NCI-H2107 (cell line): ENCODE data around the gene HMG20A.
A peak's percentile ranks its signal among the peaks of the same experiment; 100 is the strongest.

ENCODE experiments used
- DNase-seq: peaks from one replicate; lab custom pipeline; 2025; lab: John Stamatoyannopoulos, UW

Gene HMG20A

DNA sequence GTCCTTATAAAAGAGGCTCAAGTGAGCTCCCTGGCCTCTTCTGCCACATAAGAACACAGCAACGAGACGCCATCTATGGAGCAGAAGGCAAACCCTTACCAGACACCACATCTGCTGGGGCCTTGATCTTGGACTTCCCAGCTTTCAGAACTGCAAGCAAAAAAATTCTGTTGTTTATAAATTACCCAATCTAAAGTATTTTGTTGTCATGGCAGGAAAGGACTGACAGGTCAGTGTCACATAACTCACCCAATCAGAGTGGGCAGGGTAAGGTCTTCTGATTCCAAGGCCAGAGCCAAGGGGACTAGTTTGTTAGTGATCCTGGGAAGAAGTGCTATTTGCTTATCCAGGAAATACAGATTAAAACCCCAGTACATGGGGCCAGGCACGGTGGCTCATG is 98.9 kb downstream of the HMG20A start:
- DNase-seq: no peak

DNA sequence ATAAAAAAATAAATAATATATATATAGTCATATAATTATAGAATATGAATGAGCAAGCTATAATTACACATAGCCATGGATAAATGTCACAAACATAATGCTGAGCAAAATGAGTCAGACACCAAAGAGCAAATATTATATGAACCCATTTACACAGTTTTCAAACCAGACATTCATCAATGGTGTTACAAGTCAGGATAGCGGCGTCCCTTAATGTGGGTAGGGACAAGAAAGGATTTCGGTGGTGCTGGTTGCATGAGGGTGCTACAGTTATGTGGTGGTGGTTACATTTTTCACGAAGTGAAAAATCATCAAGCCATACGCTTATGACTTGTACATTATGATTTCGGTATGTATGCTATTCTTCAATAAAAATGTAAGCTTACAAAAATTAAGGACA is 100.5 kb downstream of the HMG20A start:
- DNase-seq: no peak

DNA sequence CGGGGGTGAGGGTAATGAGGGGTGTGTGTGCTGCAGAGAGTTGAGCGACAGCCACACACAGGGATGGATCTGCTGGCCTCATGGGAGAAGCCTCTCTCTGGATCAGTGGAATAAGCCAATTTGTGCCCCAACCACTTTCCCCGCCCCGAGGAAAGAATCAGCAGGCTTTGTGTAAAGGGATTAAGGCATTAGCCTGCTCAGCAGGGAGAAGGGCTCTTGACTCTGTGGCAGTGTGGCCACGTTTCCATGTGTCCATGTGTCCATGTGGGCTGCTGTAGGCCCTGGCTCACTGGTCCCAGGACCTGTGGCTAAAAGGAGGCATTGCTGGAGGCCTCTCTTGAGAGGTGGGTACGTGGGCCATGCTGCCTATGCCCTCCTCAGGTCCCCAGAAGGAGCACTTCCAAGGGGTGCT is 104.7 kb downstream of the HMG20A start:
- DNase-seq: no peak

DNA sequence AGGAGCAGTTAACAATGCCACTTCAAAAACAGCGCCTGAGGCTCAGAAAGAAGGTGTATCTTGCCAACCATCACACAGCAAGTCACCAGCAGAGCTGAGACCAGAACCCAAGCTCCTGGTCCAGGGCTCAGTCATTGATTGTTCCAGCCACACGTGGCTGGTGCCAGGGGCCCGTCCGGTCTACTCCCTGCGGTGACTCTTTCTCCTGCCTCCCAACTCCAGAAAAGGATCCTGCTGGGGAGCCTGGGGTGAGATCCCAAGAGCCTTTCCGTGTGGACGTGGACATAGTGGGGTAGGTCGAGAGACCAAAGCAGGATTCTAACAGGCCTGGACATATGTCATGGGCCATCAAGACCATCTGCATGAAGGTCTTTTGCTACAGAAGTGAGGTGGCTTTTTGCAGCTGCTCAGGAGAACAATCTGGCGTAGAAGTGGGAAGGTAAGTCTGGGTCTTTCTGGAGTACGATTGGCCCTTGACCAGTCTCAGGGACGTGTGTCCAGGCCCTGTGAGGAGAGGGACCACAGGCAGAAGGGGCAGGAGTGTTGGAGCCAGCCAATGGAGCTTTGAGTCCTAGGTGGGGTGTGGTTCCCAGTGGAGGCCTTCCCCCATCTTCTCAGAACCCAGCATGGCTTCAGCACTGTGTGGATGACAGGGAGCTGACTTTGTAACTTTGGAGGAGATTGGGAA is 105.4 kb downstream of the HMG20A start:
- DNase-seq: no peak

DNA sequence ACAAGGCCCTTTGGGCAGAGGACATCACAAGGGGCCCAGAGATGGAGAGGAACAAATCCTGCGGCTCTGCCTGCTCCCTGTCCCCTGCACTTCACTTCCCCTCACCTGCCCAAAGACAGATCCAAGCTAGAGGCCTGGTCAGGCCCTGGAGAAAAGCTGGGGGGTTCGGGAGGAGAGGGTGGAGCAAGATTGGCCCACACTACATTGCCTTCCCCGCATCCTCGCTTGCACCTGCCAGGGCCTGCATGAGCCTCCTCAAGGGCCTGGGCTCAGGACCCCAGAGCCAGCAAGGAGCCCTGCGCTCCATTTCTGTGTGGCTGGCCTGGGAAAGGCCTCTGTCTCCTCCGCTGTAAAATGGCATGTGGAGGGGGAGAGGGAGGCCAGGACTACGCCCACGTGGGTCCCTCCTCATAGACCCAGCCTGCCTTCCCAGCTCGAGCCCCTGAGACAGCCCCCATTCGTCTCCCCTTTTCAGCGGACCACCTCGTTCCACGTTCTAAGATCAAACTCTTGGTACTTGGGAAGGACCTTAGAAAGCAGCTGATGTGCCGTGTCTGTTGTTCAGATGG is 106.0 kb downstream of the HMG20A start:
- no peak for DNase-seq

DNA sequence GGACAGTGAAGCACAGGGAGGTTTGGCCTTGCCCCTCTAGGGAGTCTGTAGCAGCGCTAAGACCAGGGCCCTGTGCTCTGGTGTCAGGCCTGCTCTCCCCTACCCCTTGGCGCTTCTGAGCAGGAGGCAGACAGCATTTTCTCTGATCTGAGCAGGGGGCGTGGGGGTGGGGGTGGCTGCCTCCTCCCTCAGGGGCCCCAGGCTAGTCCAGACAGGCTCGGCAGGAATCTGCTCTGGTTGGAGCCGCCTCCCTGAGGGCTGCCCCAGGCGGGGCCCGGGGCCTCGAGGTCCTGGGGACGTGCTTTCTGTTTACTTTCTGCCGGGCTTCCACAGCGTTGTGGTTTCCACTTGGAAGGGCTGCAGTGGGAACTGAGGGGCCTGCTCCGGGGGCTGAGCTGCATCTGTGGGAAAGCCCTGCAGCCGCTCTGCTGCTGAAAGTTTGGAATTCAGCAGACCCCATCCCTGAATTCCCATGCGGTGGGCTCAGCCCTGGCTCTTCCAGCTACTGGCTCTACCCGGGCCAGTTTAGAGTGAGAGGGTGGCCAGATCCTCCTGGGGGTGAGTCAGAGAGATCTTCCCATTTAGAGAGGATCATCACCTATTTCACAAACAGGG is 106.6 kb downstream of the HMG20A start:
- DNase-seq: peak; percentile 18

DNA sequence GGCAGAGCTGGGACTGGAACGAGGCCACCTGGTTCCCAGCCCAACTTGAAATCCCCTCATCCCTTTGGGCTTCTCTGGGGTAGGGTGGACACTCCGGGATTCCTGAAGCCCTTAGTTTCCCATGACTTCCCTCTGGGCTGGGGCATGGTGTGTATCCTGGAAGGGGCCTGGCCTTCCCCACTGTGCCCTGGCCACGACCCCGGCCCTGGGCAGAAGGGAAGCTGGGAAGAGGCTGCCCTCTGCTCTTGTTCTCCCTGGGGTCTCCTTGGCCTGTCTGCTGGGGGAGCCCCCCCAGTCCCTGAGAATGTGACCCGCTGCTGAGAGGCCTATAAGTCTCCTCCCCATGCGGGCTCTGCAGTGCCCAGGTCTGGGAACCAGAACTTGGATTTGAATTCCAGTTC is 107.1 kb downstream of the HMG20A start:
- DNase-seq: no peak

DNA sequence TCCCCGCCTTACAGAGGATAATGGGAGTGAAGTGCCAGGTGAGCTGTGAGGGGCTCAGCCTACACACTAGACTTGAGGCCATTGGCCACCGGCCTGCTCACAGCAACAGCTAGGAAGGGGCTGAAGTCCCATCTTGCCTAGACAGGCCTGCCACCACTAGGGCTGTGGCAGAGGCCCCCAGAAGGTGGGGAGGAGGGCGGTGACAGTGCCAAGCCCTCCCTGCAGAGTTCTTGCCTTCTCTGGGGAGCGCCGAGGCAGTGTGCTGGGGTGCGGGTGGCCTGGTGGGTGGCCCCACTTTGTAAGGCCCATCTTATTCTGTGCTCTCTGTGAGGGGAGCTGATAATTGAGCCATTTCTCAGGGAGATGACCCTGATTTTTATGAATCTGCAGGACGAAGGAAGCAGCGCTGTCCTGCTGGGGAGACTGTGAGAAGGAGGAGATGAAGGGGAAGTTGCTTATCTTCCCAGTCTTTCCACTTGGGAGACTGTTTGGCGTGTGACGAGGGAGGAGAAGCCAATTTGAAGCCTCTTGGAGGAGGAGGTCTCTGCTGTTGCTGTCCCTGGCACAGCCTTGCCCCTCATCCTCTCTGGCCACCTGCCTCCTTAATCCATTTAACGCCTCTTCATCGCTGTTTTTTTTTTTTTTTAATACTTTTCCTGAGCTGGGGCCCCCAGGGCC is 107.7 kb downstream of the HMG20A start:
- DNase-seq: no peak

DNA sequence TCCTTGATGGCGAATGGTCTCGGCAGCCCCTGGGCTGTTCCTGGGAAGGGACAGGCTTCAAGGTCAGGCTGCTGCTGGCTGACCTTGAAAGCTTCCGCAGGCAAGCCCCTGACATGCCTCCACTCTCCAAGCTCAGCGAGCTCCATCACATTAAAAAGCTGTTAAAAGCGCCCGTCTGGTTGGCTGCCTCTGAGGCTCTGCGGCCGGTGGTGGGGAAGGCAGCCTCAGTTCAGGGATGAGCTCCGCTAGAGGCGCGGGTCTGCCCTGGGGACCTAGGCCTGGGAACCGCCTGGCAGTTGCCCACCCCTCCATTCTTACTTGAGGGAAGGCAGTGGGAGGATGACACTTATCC is 108.3 kb downstream of the HMG20A start:
- DNase-seq: no peak

DNA sequence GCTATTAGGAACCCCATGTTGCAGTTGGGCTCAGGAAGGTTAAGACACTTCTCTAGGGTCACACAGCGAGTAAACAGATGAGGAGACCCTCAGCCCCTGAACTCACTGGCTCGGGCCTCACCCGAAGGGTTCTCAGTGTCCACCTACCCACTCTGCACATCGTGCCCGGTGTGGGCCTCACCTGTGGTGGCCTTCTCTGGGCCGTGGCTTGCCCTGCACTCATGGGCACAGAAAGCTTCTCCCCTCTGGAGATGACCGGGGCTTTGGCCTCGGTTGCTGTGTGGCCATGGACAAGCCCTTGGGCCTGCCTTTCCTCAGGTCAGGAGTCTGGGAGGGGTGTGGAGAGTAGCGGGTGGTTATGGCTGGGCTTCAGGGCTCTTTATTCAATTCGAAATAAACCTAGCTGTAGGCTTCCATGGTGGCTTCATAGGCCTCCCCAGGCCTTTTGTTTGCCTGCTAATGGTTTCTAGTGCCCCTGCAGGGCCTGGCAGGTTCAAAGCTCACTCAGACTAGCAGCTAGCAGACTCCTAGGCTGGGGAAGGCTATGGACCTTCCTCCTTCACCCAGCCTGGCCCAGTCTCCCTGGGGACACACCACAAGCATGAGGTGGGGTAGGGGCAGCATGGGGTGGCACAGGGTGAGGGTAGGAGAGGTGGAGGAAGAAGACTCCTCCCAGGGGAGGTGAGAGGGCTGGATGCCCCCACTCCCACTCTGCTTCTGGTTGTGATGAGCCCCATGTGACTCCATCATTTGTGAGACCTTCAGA is 108.9 kb downstream of the HMG20A start:
- no peak for DNase-seq

DNA sequence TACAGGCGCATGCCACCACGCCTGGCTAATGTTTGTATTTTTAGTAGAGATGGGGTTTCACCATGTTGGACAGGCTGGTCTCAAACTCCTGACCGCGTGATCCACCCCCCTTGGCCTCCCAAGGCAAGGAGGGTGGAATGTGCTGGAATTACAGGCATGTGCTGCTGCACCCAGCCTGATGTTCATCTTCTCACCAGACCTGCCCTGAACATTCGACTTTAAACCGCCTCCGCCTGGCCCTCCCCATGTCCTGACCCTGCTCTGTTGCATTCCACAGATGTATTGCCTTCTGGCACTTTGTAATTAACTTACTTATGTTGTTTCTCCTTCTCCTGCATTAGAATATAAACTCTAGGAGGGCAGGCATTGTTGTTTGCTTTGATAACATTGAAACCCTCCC is 109.9 kb downstream of the HMG20A start:
- DNase-seq: no peak

DNA sequence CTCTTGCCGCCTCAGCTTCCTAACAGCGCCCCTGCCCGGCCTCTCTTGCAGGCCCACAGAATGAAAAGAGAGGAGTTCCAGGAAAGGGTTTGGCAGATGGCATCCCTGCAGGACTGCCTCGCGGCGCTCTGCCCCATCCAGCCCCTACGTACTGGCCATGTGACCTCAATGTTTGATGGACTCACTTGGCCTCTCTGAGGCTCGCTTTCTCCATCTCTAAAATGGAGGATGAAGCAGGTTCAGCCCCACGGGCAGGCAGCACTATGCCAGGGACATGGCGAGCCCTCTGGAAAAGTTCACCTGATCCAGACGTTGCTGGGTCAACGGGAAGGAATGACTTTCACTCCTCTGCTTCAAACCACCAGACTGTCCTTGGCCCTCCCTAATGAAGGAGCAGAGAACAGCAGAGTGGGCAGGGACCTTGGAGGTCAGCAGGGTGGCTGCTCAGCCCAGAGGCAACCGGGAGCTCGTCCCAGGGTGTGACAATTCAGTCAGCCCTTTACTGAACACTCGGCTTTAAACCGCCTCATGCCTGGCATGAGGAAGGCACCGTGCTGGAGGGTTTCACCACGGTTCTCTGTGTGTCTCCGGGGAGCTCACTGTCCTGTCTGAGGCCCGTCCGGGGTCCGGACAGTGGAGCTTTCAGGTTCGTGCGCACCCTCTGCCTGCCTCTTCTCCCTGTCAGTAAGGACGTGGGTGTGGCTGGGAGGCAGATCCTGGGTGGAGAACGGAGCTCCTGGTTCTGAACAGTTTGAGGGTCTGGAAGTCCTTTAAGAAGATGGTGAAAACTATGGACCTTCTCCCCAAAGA is 110.7 kb downstream of the HMG20A start:
- DNase-seq: no peak

DNA sequence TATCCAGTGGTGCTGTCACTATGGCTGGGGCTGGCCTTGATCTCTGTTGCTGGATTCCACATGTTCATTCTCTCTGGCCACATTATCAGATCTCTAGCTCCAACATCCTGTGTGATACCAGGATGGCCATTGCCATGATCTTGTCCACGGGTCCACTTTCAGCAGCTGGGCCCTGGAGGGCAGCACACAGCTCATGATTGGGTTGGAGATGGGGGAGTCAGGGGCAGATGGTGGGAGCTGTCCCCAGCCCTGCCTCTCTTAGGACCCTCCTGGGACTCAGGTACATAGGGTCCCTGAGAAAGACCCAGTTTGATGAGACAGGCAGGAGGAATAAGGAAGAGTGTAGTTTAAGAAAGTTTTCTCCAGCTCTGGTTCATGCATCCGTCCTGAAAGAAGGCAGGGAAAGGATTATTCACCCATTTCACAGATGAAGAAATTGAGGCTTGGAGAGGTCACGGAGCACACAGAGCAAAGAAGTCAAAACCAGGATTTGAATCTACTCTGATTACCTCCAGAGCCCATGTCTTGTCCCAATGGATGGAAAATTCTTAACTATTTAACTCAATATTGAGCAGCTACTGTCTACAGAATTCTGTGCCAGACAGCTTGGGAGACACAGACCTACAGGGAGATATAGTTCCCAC is 111.5 kb downstream of the HMG20A start:
- no peak for DNase-seq

DNA sequence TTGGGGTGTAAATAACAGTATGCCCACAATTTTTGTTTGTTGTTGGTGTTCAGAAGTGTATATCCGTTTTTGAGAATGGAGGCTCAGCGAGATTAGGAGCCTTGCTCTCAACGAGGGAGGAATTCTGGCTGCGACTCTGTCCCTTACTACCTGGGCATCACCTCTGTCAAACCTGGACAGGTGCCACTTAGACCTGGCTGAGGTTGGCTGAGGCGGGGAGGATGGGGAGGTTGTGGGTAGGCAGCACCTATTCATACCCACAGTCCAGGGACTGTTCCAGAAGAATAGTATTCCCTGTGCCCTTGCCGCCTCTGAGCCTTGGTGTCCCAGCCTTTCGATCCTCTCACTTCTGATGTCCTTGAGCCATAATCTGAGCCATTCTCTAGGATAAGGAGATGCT is 112.2 kb downstream of the HMG20A start:
- no peak for DNase-seq

DNA sequence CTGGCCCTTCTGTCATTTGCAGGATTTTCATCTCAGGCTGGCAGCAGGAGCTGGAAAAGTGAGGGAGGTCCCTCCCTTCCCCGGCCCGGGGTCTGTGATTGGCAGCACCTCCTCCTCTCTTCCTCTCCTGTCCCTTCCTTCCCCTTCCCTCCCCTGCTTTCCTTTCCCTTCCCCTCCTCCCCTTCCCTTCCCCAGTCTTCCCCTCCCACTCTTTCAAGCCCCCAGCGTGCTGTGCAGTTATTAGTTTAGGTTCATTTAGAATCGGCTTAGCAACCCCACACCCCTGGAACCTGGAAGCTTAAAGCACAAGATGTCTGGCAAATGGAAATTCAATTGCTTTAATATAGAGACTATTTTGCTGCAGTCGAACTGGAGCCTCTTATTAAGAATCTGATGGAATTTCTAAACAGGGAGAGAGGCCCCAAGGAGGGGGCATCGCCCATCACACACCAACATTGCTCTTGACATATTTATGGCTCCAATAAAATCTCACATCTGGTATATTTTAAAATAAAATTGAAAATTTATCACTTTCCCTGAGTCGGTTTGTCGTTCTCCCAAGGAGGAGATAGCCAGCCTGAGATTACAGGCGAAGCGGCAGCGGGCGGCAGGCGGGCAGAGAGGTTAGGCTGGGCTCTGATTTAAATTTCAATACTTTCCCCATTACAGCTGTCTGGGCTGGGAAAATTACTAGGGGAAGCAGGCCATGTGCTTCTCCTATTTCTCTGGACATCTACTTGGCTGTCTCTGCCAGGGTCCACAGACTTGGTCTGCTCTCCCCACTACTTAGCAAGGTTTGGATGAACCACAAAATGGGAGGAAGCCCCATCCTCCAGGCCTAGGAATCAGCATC is 113.1 kb downstream of the HMG20A start:
- DNase-seq: no peak
